Epithelial cell of proximal tubule (primary cell): ENCODE measurements around the gene RBM15B. TPM values are rescaled to one million over a fixed set of nuclear protein-coding genes. Genes with fewer than 3 reads are reported as not detected.

ENCODE experiments used
- DNase-seq: peaks from one replicate; pipeline ENCODE4 v3.0.0-alpha.2; 2011; ENCODE audit warnings: low read depth
- H3K4me3 ChIP-seq: 2 replicates; pipeline ENCODE4 v1.5.1; 2011; ENCODE audit warnings: low read depth, mild to moderate bottlenecking, low read length
- total RNA-seq: library from RNA; depleted of rRNA; stranded (reverse); fragments of >200 nt; gene quantifications from 2 replicates; pipeline ENCODE4 v1.2.3, GENCODE V29; 2015
- TF ChIP-seq, protein P1 (sequence below): conservative IDR thresholded peaks from 2 replicates; pipeline ENCODE4 v1.5.1; 2012; ENCODE audit warnings: low read depth, mild to moderate bottlenecking, low read length

RBM15B gene
- total RNA-seq, 1 donor from 2014 or later: 25.6 TPM

GRCh38 chr3:51378065-51378464 lies 13.0 kb upstream of the RBM15B start:
- no peak overlapping the region for H3K4me3 ChIP-seq
- no peak for DNase-seq
- TF ChIP-seq, protein P1, sequence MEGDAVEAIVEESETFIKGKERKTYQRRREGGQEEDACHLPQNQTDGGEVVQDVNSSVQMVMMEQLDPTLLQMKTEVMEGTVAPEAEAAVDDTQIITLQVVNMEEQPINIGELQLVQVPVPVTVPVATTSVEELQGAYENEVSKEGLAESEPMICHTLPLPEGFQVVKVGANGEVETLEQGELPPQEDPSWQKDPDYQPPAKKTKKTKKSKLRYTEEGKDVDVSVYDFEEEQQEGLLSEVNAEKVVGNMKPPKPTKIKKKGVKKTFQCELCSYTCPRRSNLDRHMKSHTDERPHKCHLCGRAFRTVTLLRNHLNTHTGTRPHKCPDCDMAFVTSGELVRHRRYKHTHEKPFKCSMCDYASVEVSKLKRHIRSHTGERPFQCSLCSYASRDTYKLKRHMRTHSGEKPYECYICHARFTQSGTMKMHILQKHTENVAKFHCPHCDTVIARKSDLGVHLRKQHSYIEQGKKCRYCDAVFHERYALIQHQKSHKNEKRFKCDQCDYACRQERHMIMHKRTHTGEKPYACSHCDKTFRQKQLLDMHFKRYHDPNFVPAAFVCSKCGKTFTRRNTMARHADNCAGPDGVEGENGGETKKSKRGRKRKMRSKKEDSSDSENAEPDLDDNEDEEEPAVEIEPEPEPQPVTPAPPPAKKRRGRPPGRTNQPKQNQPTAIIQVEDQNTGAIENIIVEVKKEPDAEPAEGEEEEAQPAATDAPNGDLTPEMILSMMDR: no peak

GRCh38 chr3:51378726-51379125 lies 12.4 kb upstream of the RBM15B start:
- TF ChIP-seq, protein P1: no peak
- no peak overlapping the region for H3K4me3 ChIP-seq
- no peak for DNase-seq

DNA sequence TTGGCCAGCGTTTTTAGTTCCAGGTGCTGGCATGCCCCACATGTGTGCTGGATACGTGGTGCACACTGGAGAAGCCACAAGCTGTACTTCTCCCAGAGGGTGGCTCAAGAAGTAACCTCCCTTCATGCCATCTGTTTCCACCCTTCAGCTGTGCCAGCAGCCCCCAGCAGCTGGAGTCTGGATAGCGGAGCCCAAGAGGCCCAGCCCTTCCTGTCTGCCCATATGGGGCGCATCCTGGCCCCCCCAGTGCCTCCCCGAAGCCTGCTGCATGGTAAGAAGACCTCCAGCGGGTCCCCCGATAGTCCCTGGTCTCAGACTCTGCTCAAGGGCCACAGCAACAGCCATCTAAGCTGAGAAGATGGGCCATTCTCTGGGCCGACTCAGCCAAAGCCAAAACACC lies 11.8 kb upstream of the RBM15B start:
- TF ChIP-seq, protein P1: no peak
- H3K4me3 ChIP-seq: no peak overlapping the region
- no peak for DNase-seq

DNA sequence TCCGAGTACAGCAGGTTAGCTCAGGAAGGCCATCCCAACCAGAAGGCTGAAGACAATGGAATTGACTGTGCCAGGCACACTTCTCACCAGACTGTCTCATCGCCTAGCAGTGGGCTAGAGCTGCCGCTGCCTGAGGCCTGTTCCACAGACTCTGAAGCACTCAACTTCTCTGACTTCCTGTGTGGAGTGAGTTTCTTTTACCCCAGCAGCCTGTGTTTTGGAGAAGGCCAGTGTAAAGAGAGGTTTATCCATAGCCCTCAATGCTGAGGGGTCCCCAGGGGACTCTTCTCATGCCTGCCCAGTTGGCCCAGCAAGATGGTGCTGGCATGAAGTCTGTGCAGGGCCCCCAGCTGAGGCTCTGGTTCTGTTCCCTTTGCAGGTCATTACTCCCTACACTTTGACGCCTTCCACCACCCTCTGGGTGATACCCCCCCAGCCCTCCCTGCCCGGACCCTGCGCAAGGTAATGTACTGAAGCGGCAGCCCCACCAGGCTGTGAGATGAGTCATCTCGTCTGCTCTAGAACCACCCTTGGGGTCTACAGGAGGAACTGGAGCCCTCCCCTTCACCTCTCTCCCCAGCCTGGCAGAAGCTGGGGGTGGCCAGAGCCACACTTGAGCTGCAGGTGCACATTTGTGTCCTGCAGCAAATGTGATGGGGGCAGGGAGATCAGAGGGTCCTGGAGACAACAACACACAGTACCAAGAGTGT lies 11.2 kb upstream of the RBM15B start:
- no peak for DNase-seq
- TF ChIP-seq, protein P1: no peak
- no peak overlapping the region for H3K4me3 ChIP-seq

GRCh38 chr3:51380601-51381332 lies 10.3 kb upstream of the RBM15B start:
- TF ChIP-seq, protein P1: no peak
- H3K4me3 ChIP-seq: no peak overlapping the region
- DNase-seq: no peak

DNA sequence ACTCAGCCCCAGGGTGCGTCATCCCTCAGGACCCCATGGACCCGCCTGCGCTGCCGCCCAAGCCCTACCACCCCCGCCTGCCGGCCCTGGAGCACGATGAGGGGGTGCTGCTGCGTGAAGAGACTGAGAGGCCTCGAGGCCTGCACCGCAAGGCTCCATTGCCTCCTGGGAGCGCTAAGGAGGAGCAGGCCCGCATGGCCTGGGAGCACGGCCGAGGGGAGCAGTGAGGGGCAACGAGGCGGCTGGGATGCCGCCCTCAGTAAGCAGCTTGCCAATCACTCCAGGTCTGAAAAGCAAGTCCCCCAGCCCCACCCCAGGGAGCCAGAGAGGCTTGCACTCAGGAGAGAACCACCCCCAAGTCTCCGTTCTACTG lies 9.8 kb upstream of the RBM15B start:
- TF ChIP-seq, protein P1: no peak
- no peak overlapping the region for H3K4me3 ChIP-seq
- no peak for DNase-seq
